H54 (cell line): ENCODE data around the gene SRMS.
A peak's percentile ranks its signal among the peaks of the same experiment; 100 is the strongest.

Experiments used
- DNase-seq: peaks from one replicate; pipeline ENCODE4 v3.0.0; 2011; ENCODE audit warnings: low spot score, mixed read lengths; ENCODE audit not compliant: insufficient read length
- FAIRE-seq: peaks from 3 replicates; lab custom pipeline; 2011; peaks lifted over from hg19 to GRCh38; lab: Jason Lieb, UNC
- POLR2A ChIP-seq: IDR thresholded peaks from 2 replicates; pipeline ENCODE4 v1.6.1; 2011; ENCODE audit warnings: low read depth, mild to moderate bottlenecking, low read length

The SRMS gene

GRCh38 chr20:63527184-63527583 is 20.4 kb downstream of the SRMS start:
- no peak for FAIRE-seq
- TF ChIP-seq POLR2A = no peak
- DNase-seq = no peak

- FAIRE-seq (no peak), DNase-seq (no peak)
- TF ChIP-seq POLR2A = no peak
Measured at GRCh38 chr20:63525971-63526370, 21.6 kb downstream of the SRMS start.

GRCh38 chr20:63525185-63525584 is 22.4 kb downstream of the SRMS start:
- no peak for DNase-seq
- no peak for TF ChIP-seq POLR2A
- no peak for FAIRE-seq

GRCh38 chr20:63522981-63523611 is 24.5 kb downstream of the SRMS start:
- FAIRE-seq = no peak
- TF ChIP-seq POLR2A = no peak
- DNase-seq = no peak

- DNase-seq = no peak
- TF ChIP-seq POLR2A = no peak
- no peak for FAIRE-seq
Measured at GRCh38 chr20:63522091-63522868, 25.3 kb downstream of the SRMS start.

GRCh38 chr20:63521602-63522001 is 25.9 kb downstream of the SRMS start:
- TF ChIP-seq POLR2A = no peak
- FAIRE-seq (no peak), DNase-seq (no peak)

GRCh38 chr20:63520934-63521601 is 26.5 kb downstream of the SRMS start:
- peak; percentile 75 for DNase-seq
- no peak for TF ChIP-seq POLR2A
- FAIRE-seq = no peak

GRCh38 chr20:63520504-63520933 is 27.0 kb downstream of the SRMS start, which contains the start of gene PPDPF:
PPDPF (plus strand) TSS chr20:63520765; CDS start chr20:63521309, 544 bp downstream.
- peak; percentile 85 for DNase-seq
- FAIRE-seq = no peak

GRCh38 chr20:63519668-63520503 is 27.7 kb downstream of the SRMS start:
- peak; percentile 75 for DNase-seq
- peak; percentile 59 for TF ChIP-seq POLR2A
- no peak for FAIRE-seq

More at GRCh38 chr20:63520504-63520933, 27.0 kb downstream of the SRMS start, which contains the start of gene PPDPF:
- peak; percentile 96 for TF ChIP-seq POLR2A

- TF ChIP-seq POLR2A = no peak
- no peak for DNase-seq
- no peak for FAIRE-seq
Measured at GRCh38 chr20:63518946-63519667, 28.4 kb downstream of the SRMS start.

GRCh38 chr20:63518351-63518861 is 29.1 kb downstream of the SRMS start:
- FAIRE-seq = no peak
- DNase-seq = no peak
- no peak for TF ChIP-seq POLR2A
